Common myeloid progenitor, CD34-positive (primary cell): ENCODE measurements around the gene RPP38.

ENCODE experiments used
- CTCF ChIA-PET: fragments of 350-600 bp; sonication (Branson Sonifier 250); formaldehyde crosslinking; loops from one replicate; lab custom pipeline; 2021; ENCODE audit warnings: antibody characterized with exemption; lab: Charles Lee
- POLR2A ChIA-PET: fragments of 350-600 bp; sonication (Branson Sonifier 250); formaldehyde crosslinking; loops from one replicate; lab custom pipeline; 2021; ENCODE audit warnings: antibody characterized with exemption; lab: Charles Lee
- DNase-seq, 3 donors: peaks; one replicate each; pipeline versions ENCODE4 v3.0.0 to v3.0.0-alpha.2; 2013
- H3K27ac ChIP-seq, 2 experiments: 1 replicate in 1 of 2; 2 replicates in 1 of 2; pipeline ENCODE4 v1.7.0; 2013; ENCODE audit warnings: inconsistent platforms in 2 of 2, low read length in 2 of 2, mild to moderate bottlenecking in 2 of 2, low read depth in 1 of 2, moderate library complexity in 1 of 2; ENCODE audit not compliant: severe bottlenecking in 2 of 2, insufficient read depth in 1 of 2, poor library complexity in 1 of 2
- H3K27me3 ChIP-seq, 5 experiments: replicated peaks in 2 of 5; 1 replicate in 3 of 5; 2 replicates in 2 of 5; pipeline versions ENCODE4 v1.6.1 to v1.7.0; 2013; ENCODE audit warnings: low read length in 4 of 5, mild to moderate bottlenecking in 2 of 5, moderate library complexity in 2 of 5, inconsistent platforms in 1 of 5; ENCODE audit not compliant: insufficient read depth in 5 of 5, control insufficient read depth in 4 of 5
- H3K36me3 ChIP-seq, 4 experiments: 1 replicate in 2 of 4; 2 replicates in 2 of 4; pipeline versions ENCODE4 v1.6.1 to v1.7.0; 2013; ENCODE audit warnings: low read length in 3 of 4, control low read depth in 1 of 4, mild to moderate bottlenecking in 1 of 4; ENCODE audit not compliant: control insufficient read depth in 4 of 4, insufficient read depth in 4 of 4
- H3K4me1 ChIP-seq, 4 experiments: 1 replicate in 3 of 4; 2 replicates in 1 of 4; pipeline versions ENCODE4 v1.6.1 to v1.7.1; 2013; ENCODE audit warnings: low read length in 3 of 4, mild to moderate bottlenecking in 3 of 4, control low read depth in 1 of 4, inconsistent platforms in 1 of 4, moderate library complexity in 1 of 4; ENCODE audit not compliant: control insufficient read depth in 4 of 4, insufficient read depth in 4 of 4; ENCODE audit errors: control extremely low read depth in 1 of 4
- H3K4me3 ChIP-seq, 7 experiments: 1 replicate in 4 of 7; 2 replicates in 3 of 7; pipeline versions ENCODE4 v1.5.1 to v1.7.0; 2013; ENCODE audit warnings: mild to moderate bottlenecking in 7 of 7, low read length in 6 of 7, moderate library complexity in 6 of 7, inconsistent platforms in 2 of 7, low read depth in 2 of 7, control low read depth in 1 of 7; ENCODE audit not compliant: insufficient read depth in 4 of 7, control insufficient read depth in 1 of 7; ENCODE audit errors: extremely low read depth in 1 of 7
- H3K9me3 ChIP-seq, 5 experiments: 1 replicate in 4 of 5; 2 replicates in 1 of 5; pipeline versions ENCODE4 v1.6.1 to v1.7.1; 2013; ENCODE audit warnings: low read length in 4 of 5, mild to moderate bottlenecking in 2 of 5, inconsistent platforms in 1 of 5, low read depth in 1 of 5, moderate library complexity in 1 of 5; ENCODE audit not compliant: control insufficient read depth in 4 of 5, insufficient read depth in 2 of 5; ENCODE audit errors: control extremely low read depth in 1 of 5
- WGBS: methylation state at CpG from one replicate; pipeline ENCODE4 v1.1.5; 2013; ENCODE audit not compliant: insufficient coverage; 5-methylcytosine and 5-hydroxymethylcytosine counted together

RPP38 gene

DNA sequence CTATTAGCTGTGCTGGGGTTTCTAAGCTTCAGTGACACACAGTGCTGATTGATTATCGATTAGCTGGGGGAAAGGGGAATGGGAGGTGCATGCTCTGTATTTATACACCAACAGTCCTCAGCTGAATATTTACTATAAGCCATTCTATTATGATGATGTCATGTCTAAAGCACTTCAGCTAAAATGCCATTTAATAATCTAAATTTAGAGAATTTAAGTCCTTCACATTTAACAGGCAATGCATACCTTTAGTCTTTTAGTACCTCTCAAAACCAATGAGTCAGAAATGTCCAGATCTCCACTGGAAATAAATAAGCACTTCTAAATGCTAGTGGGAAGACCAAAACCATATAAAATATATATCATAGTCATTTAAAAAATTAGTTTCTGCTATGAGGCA is 24.6 kb downstream of the RPP38 start:
- Histone ChIP-seq H3K4me1 (peaks cover 0 to 3% (median 0%) of the 10 kb centered on the region in 4 experiments), H3K9me3 (no peaks in the 10 kb centered on the region), H3K27me3 (no peaks in the 10 kb centered on the region), H3K27ac (no peak overlapping the region), H3K36me3 (peaks cover 9 to 23% (median 16%) of the 10 kb centered on the region in 4 experiments), H3K4me3 (no peak overlapping the region)
- ChIA-PET CTCF (no interaction called here), POLR2A (no interaction called here)
- no peak for DNase-seq
- no CpG with 5 or more reads among the region's 1 CpG for WGBS

GRCh38 chr10:15122477-15123030 is 25.4 kb downstream of the RPP38 start:
- H3K4me3 ChIP-seq: no peak overlapping the region
- no peaks in the 10 kb centered on the region for H3K27me3 ChIP-seq
- H3K27ac ChIP-seq: no peak overlapping the region
- H3K4me1 ChIP-seq: peaks cover 0 to 3% (median 0%) of the 10 kb centered on the region in 4 experiments
- ChIA-PET CTCF (interaction anchor here (1.0 kb wide), 1 partner anchor 17 kb away, joined by 3 read pairs; no protein-coding TSS in a partner anchor), POLR2A (no interaction called here)
- peaks cover 9 to 23% (median 11%) of the 10 kb centered on the region in 4 experiments for H3K36me3 ChIP-seq
- H3K9me3 ChIP-seq: no peaks in the 10 kb centered on the region
- 97% methylated on average over 4 of the region's 9 CpGs for WGBS
- DNase-seq: no peak

DNA sequence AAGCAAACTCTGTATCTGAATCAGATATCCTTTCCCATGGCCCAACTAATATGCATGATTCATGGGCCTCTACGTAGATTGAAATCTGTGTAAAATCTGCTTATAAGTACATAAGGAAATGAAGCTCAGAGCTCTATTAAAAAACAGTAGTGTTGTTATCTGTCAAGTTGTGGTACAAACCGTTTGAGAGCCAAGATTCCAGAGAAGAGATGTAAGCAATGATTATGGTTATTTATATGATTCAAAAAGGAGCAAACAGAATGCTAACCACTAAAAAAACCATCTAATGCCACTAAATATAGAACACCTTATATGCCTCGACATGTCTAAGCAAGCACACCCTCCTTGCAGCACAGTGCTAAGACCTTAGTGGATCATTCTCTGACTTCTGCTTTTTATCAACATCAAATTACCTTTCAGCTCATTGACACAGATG is 26.6 kb downstream of the RPP38 start:
- DNase-seq: no peak
- H3K27ac ChIP-seq: no peak overlapping the region
- WGBS: 83% methylated on average over 1 of the region's 3 CpGs
- H3K9me3 ChIP-seq: no peaks in the 10 kb centered on the region
- POLR2A ChIA-PET: no interaction called here
- H3K27me3 ChIP-seq: no peaks in the 10 kb centered on the region
- CTCF ChIA-PET: interaction anchor here (1.4 kb wide), 1 partner anchor 44 kb away, joined by 3 read pairs; no protein-coding TSS in a partner anchor
- no peak overlapping the region for H3K4me3 ChIP-seq
- peaks cover 5 to 20% (median 9%) of the 10 kb centered on the region in 4 experiments for H3K36me3 ChIP-seq
- peaks cover 0 to 1% (median 0%) of the 10 kb centered on the region in 4 experiments for H3K4me1 ChIP-seq

GRCh38 chr10:15124190-15124589 is 27.0 kb downstream of the RPP38 start:
- Histone ChIP-seq H3K27ac (no peak overlapping the region), H3K9me3 (no peaks in the 10 kb centered on the region), H3K4me1 (no peaks in the 10 kb centered on the region), H3K36me3 (peaks cover 4 to 17% (median 7%) of the 10 kb centered on the region in 4 experiments), H3K4me3 (no peak overlapping the region), H3K27me3 (no peaks in the 10 kb centered on the region)
- 97% methylated on average over 5 of the region's 9 CpGs for WGBS
- POLR2A ChIA-PET: no interaction called here
- CTCF ChIA-PET: interaction anchor here (1.4 kb wide), 1 partner anchor 43 kb away, joined by 3 read pairs; no protein-coding TSS in a partner anchor
- no peak for DNase-seq

- WGBS: 100% methylated on average over 1 of the region's 3 CpGs
- H3K9me3 ChIP-seq: no peaks in the 10 kb centered on the region
- no peaks in the 10 kb centered on the region for H3K27me3 ChIP-seq
- no peak overlapping the region for H3K4me3 ChIP-seq
- no peak overlapping the region for H3K27ac ChIP-seq
- CTCF ChIA-PET: interaction anchor here (1.0 to 1.4 kb wide), 2 partner anchors 19 to 42 kb away, joined by 3 to 4 read pairs; no protein-coding TSS in a partner anchor
- POLR2A ChIA-PET: no interaction called here
- no peaks in the 10 kb centered on the region for H3K4me1 ChIP-seq
- DNase-seq: no peak
- H3K36me3 ChIP-seq: peaks cover 2 to 14% (median 7%) of the 10 kb centered on the region in 4 experiments
Measured at GRCh38 chr10:15124908-15125307, 27.8 kb downstream of the RPP38 start.

GRCh38 chr10:15131330-15131729 is 34.2 kb downstream of the RPP38 start:
- no peaks in the 10 kb centered on the region for H3K27me3 ChIP-seq
- 100% methylated on average over 1 of the region's 5 CpGs for WGBS
- CTCF ChIA-PET: no interaction called here
- H3K4me1 ChIP-seq: no peaks in the 10 kb centered on the region
- peaks cover 3 to 17% (median 11%) of the 10 kb centered on the region in 4 experiments for H3K36me3 ChIP-seq
- POLR2A ChIA-PET: no interaction called here
- no peak for DNase-seq
- H3K9me3 ChIP-seq: no peaks in the 10 kb centered on the region
- H3K27ac ChIP-seq: no peak overlapping the region
- H3K4me3 ChIP-seq: no peak overlapping the region
